Endothelial cell (in vitro differentiated cells): ENCODE data around the gene DCUN1D3. TPM values are rescaled to one million over a fixed set of nuclear protein-coding genes. Genes with fewer than 3 reads are reported as not detected.

Experiments used
- DNase-seq: peaks from one replicate; pipeline ENCODE4 v3.0.0; 2021; ENCODE audit warnings: low spot score
- H3K27ac Mint-ChIP-seq: one replicate; pipeline ENCODE4 v1.8.0; 2021; ENCODE audit warnings: mixed read lengths, inconsistent platforms; ENCODE audit not compliant: unreplicated experiment
- H3K27me3 Mint-ChIP-seq: one replicate; pipeline ENCODE4 v1.8.0; 2021; ENCODE audit warnings: mild to moderate bottlenecking, moderate library complexity, mixed read lengths, inconsistent platforms; ENCODE audit not compliant: unreplicated experiment
- H3K36me3 Mint-ChIP-seq: one replicate; pipeline ENCODE4 v1.8.0; 2021; ENCODE audit warnings: mild to moderate bottlenecking, low read depth, mixed read lengths, inconsistent platforms; ENCODE audit not compliant: unreplicated experiment
- H3K4me1 Mint-ChIP-seq: one replicate; pipeline ENCODE4 v1.8.0; 2021; ENCODE audit warnings: mild to moderate bottlenecking, mixed read lengths, inconsistent platforms; ENCODE audit not compliant: unreplicated experiment
- H3K4me3 Mint-ChIP-seq: one replicate; pipeline ENCODE4 v1.8.0; 2021; ENCODE audit warnings: mild to moderate bottlenecking, mixed read lengths, inconsistent platforms; ENCODE audit not compliant: unreplicated experiment
- H3K9me3 Mint-ChIP-seq: one replicate; pipeline ENCODE4 v1.8.0; 2021; ENCODE audit warnings: mixed read lengths, inconsistent platforms; ENCODE audit not compliant: unreplicated experiment
- total RNA-seq: library from RNA; stranded (reverse); fragmentation: NEBNext Ultra II Directional; extraction: Animal tissue kit (Norgen Biotek cat#: 25700); gene quantifications from one replicate; pipeline ENCODE4 v1.2.1, GENCODE V29; 2021; ENCODE audit not compliant: unreplicated experiment
- TF ChIP-seq, protein P1 (sequence below): fragments of 200-600 bp; sonication (generic); IDR thresholded peaks from one replicate; pipeline ENCODE4 v1.5.0; 2021; ENCODE audit warnings: antibody characterized with exemption; ENCODE audit not compliant: unreplicated experiment

DCUN1D3 gene
- total RNA-seq, 1 donor from 2014 or later: 17.2 TPM

- Mint-ChIP-seq H3K27ac (no peak overlapping the region), H3K9me3 (no peaks in the 10 kb centered on the region), H3K27me3 (no peaks in the 10 kb centered on the region), H3K4me3 (no peak overlapping the region), H3K36me3 (no peaks in the 10 kb centered on the region), H3K4me1 (peaks cover 28% of the 10 kb centered on the region)
- TF ChIP-seq, protein P1, sequence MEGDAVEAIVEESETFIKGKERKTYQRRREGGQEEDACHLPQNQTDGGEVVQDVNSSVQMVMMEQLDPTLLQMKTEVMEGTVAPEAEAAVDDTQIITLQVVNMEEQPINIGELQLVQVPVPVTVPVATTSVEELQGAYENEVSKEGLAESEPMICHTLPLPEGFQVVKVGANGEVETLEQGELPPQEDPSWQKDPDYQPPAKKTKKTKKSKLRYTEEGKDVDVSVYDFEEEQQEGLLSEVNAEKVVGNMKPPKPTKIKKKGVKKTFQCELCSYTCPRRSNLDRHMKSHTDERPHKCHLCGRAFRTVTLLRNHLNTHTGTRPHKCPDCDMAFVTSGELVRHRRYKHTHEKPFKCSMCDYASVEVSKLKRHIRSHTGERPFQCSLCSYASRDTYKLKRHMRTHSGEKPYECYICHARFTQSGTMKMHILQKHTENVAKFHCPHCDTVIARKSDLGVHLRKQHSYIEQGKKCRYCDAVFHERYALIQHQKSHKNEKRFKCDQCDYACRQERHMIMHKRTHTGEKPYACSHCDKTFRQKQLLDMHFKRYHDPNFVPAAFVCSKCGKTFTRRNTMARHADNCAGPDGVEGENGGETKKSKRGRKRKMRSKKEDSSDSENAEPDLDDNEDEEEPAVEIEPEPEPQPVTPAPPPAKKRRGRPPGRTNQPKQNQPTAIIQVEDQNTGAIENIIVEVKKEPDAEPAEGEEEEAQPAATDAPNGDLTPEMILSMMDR: no peak
- DNase-seq: no peak
Measured at GRCh38 chr16:20846030-20846429, 54.1 kb downstream of the DCUN1D3 start.

DNA sequence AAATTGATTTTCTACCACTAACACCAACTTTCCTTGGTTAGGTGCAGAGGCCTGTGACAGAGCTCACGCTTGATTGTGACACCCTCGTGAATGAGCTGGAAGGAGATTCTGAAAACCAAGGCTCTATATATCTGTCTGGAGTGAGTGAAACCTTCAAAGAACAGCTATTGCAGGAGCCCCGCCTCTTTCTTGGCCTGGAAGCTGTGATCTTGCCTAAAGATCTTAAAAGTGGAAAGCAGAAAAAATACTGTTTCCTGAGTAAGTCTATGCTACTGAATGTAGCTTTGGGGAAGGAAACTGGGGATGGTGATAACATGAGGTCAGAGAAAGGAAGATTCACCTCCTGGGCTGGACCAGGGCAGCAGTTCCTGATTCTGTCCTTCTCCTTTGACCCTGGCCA lies 55.6 kb downstream of the DCUN1D3 start:
- TF ChIP-seq, protein P1: no peak
- peaks cover 16% of the 10 kb centered on the region for H3K4me1 Mint-ChIP-seq
- peak overlapping the region; percentile 23 for H3K27ac Mint-ChIP-seq
- no peaks in the 10 kb centered on the region for H3K27me3 Mint-ChIP-seq
- H3K9me3 Mint-ChIP-seq: no peaks in the 10 kb centered on the region
- no peak overlapping the region for H3K4me3 Mint-ChIP-seq
- no peaks in the 10 kb centered on the region for H3K36me3 Mint-ChIP-seq
- no peak for DNase-seq

DNA sequence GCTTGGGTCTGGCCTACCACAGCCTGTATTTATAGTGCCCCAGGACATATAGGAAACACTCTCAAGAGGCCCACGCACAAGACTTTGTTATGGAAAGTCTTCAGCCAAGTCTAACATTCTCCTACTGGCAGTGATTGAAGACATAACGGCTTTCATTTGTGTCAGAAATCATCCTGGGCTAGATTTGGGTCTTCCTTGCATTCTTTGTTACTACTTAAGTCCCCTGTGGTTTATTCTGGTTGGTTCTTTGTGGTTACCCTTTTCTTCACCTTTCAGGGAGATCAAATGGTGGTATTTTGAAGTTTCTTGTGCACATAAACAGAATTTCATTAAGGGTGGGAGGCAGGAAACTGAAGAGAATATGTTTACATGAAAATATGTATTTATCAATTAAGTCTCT lies 56.1 kb downstream of the DCUN1D3 start:
- TF ChIP-seq, protein P1: no peak
- H3K36me3 Mint-ChIP-seq: no peaks in the 10 kb centered on the region
- H3K4me3 Mint-ChIP-seq: no peak overlapping the region
- no peak for DNase-seq
- H3K9me3 Mint-ChIP-seq: no peaks in the 10 kb centered on the region
- peaks cover 16% of the 10 kb centered on the region for H3K4me1 Mint-ChIP-seq
- H3K27ac Mint-ChIP-seq: no peak overlapping the region
- no peaks in the 10 kb centered on the region for H3K27me3 Mint-ChIP-seq

GRCh38 chr16:20839504-20839903 lies 60.7 kb downstream of the DCUN1D3 start:
- H3K36me3 Mint-ChIP-seq: peaks cover 16% of the 10 kb centered on the region
- no peak overlapping the region for H3K27ac Mint-ChIP-seq
- H3K4me3 Mint-ChIP-seq: no peak overlapping the region
- DNase-seq: no peak
- H3K27me3 Mint-ChIP-seq: no peaks in the 10 kb centered on the region
- peaks cover 5% of the 10 kb centered on the region for H3K4me1 Mint-ChIP-seq
- H3K9me3 Mint-ChIP-seq: no peaks in the 10 kb centered on the region
- TF ChIP-seq, protein P1: no peak

- Mint-ChIP-seq H3K4me3 (no peak overlapping the region), H3K9me3 (no peaks in the 10 kb centered on the region), H3K36me3 (peaks cover 16% of the 10 kb centered on the region), H3K4me1 (no peaks in the 10 kb centered on the region), H3K27ac (no peak overlapping the region), H3K27me3 (no peaks in the 10 kb centered on the region)
- TF ChIP-seq, protein P1: no peak
- no peak for DNase-seq
Measured at GRCh38 chr16:20838240-20838639, 61.9 kb downstream of the DCUN1D3 start.
